ENCODE results near the gene CEND1.

Gene CEND1

GRCh38 chr11:790721-791564, 1.1 kb upstream of the CEND1 start:
- DNase-seq (ENCODE audit: insufficient read length, low spot score) (peak; percentile 90), FAIRE-seq (no peak)
- 0 out of 2 replicates have a peak, but pooled peaks have one; percentile 17 for TF ChIP-seq POLR2A (IDR thresholded peaks at IDR 0.05; ENCODE audit: low read depth, low read length)

DNA sequence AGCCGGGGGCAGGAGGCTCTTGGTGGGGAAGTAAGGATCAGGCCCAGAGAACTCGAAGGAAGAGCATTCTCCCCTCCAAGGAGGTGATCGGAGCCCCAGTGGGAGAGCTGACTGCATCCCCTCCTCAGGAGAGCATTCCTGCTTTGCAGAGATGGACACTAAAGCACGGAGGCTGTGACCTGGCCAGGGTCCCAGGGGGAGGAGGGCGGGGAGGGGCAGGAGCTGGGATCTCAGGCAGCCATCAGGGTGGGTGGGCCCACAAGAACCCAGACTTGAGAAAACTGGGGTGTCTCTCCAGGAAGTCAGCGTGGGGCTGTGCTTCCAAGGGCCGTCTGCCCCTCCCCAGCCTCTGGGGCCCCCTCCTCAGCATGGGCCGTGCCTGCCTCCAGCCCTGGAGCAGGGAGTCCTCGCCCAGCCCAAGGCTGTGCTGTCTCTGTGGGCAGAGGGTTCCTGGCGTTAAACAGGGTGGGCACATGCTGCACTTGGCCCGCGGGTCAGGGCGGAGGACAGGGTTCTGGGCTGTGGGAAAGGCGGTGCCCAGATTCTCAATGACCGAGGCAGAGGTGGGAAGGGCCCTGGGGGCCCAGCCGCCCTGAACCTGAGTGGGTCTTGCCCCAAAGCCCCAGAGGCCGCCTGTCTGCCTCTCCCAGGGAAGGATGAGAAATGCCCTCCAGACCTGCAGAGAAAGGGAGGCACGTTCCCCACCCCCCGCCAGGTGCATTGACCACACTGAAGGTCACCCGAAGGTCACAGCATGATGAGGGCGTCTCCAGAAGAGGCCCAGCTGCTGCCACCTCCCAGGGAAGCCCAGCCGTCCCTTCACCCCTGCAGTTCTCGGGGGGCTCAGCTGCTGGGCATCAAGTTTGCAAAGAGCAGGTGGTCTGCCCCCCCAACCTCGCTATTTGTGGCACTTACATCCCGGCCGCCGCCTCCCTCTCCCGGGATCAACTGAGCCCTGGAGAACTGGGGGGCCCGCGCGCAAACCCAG, 643 bp downstream of the CEND1 start:
- no peak for FAIRE-seq
- DNase-seq (ENCODE audit: insufficient read length, low spot score): no peak
- no peak for TF ChIP-seq POLR2A (IDR thresholded peaks at IDR 0.05; ENCODE audit: low read depth, low read length)

GRCh38 chr11:788009-788640, 1.8 kb downstream of the CEND1 start:
- TF ChIP-seq POLR2A (IDR thresholded peaks at IDR 0.05; ENCODE audit: low read depth, low read length): no peak
- no peak for DNase-seq (ENCODE audit: insufficient read length, low spot score)
- FAIRE-seq: no peak

GRCh38 chr11:787084-787675, 2.7 kb downstream of the CEND1 start:
- FAIRE-seq: no peak

GRCh38 chr11:786235-787083, 3.4 kb downstream of the CEND1 start:
- TF ChIP-seq POLR2A (IDR thresholded peaks at IDR 0.05; ENCODE audit: low read depth, low read length): no peak
- DNase-seq (ENCODE audit: insufficient read length, low spot score): no peak
- FAIRE-seq: no peak

More at GRCh38 chr11:787084-787675, 2.7 kb downstream of the CEND1 start:
- DNase-seq (ENCODE audit: insufficient read length, low spot score): no peak
- TF ChIP-seq POLR2A (IDR thresholded peaks at IDR 0.05; ENCODE audit: low read depth, low read length): 0 out of 2 replicates have a peak, but pooled peaks have one; percentile 8

GRCh38 chr11:783581-784015, 6.3 kb downstream of the CEND1 start:
- FAIRE-seq (no peak), DNase-seq (ENCODE audit: insufficient read length, low spot score) (no peak)
- TF ChIP-seq POLR2A (IDR thresholded peaks at IDR 0.05; ENCODE audit: low read depth, low read length): no peak

GRCh38 chr11:782264-783174, 7.4 kb downstream of the CEND1 start:
- FAIRE-seq: no peak
- TF ChIP-seq POLR2A (IDR thresholded peaks at IDR 0.05; ENCODE audit: low read depth, low read length): no peak

GRCh38 chr11:779955-780532, 9.8 kb downstream of the CEND1 start:
- DNase-seq (ENCODE audit: insufficient read length, low spot score) (no peak), FAIRE-seq (no peak)
- TF ChIP-seq POLR2A (IDR thresholded peaks at IDR 0.05; ENCODE audit: low read depth, low read length): no peak

More at GRCh38 chr11:782264-783174, 7.4 kb downstream of the CEND1 start:
- no peak for DNase-seq (ENCODE audit: insufficient read length, low spot score)

GRCh38 chr11:778976-779954, 10.6 kb downstream of the CEND1 start:
- TF ChIP-seq POLR2A (IDR thresholded peaks at IDR 0.05; ENCODE audit: low read depth, low read length): no peak
- no peak for DNase-seq (ENCODE audit: insufficient read length, low spot score)
- FAIRE-seq: no peak

Data from H54 (cell line).